WTC11 (cell line): ENCODE measurements around the gene SETD3. TPM values are rescaled to one million over a fixed set of nuclear protein-coding genes. Genes with fewer than 3 reads are reported as not detected.

ENCODE experiments used
- ATAC-seq: fragments of 200-7000 bp; cut with Tn5 transposase; 2 replicates; pipeline ENCODE4 v1.10.0; 2021; ENCODE audit warnings: mild to moderate bottlenecking, moderate library complexity
- CTCF ChIA-PET: fragments of 300-600 bp; sonication (Branson Sonifier 250); formaldehyde crosslinking; loops from one replicate; lab custom pipeline; 2021; ENCODE audit warnings: antibody characterized with exemption; lab: Charles Lee
- POLR2A ChIA-PET: fragments of 350-600 bp; sonication (Branson Sonifier 250); formaldehyde crosslinking; loops from one replicate; lab custom pipeline; 2021; ENCODE audit warnings: antibody characterized with exemption; lab: Charles Lee
- DNase-seq: peaks from one replicate; pipeline ENCODE4 v3.0.0; 2021; ENCODE audit warnings: low spot score
- H3K27ac Mint-ChIP-seq: 2 replicates; pipeline ENCODE4 v1.8.0; 2021; ENCODE audit warnings: mixed read lengths
- H3K27me3 Mint-ChIP-seq: 2 replicates; pipeline ENCODE4 v1.8.0; 2021; ENCODE audit warnings: low read depth, mild to moderate bottlenecking, moderate library complexity, mixed read lengths
- H3K36me3 Mint-ChIP-seq: 2 replicates; pipeline ENCODE4 v1.8.0; 2021; ENCODE audit warnings: mixed read lengths
- H3K4me1 Mint-ChIP-seq: 2 replicates; pipeline ENCODE4 v1.8.0; 2022; ENCODE audit warnings: mixed read lengths
- H3K4me3 Mint-ChIP-seq: 2 replicates; pipeline ENCODE4 v1.8.0; 2021; ENCODE audit warnings: mild to moderate bottlenecking, moderate library complexity, mixed read lengths
- H3K9me3 Mint-ChIP-seq: 2 replicates; pipeline ENCODE4 v1.8.0; 2021; ENCODE audit warnings: mixed read lengths
- AFF4 ChIP-seq: sonication (generic); formaldehyde crosslinking; IDR thresholded peaks from 2 replicates; pipeline ENCODE4 v1.8.1; 2023; ENCODE audit warnings: mild to moderate bottlenecking, missing genetic modification reagents, borderline replicate concordance
- ATF2 ChIP-seq: sonication (generic); formaldehyde crosslinking; IDR thresholded peaks from 2 replicates; pipeline ENCODE4 v1.8.1; 2022; ENCODE audit warnings: low read depth, missing genetic modification reagents, borderline replicate concordance
- CBFB ChIP-seq: sonication (generic); formaldehyde crosslinking; IDR thresholded peaks from 2 replicates; pipeline ENCODE4 v1.8.1; 2022; ENCODE audit warnings: mild to moderate bottlenecking, low read depth, missing genetic modification reagents
- CDX4 ChIP-seq: fragments of 250-450 bp; sonication (Bioruptor Pico); IDR thresholded peaks from 2 replicates; pipeline ENCODE4 v1.9.0; 2021; ENCODE audit warnings: moderate library complexity, mild to moderate bottlenecking, inconsistent platforms, borderline replicate concordance
- CTCF ChIP-seq: fragments of 200-600 bp; IDR thresholded peaks from 2 replicates; pipeline ENCODE4 v1.8.0; 2022; ENCODE audit warnings: antibody characterized with exemption
- ERG ChIP-seq: fragments of 250-450 bp; sonication (Bioruptor Pico); IDR thresholded peaks from 2 replicates; pipeline ENCODE4 v1.8.0; 2021; ENCODE audit warnings: mild to moderate bottlenecking
- ETV6 ChIP-seq: sonication (generic); formaldehyde crosslinking; IDR thresholded peaks from 2 replicates; pipeline ENCODE4 v1.8.1; 2022; ENCODE audit warnings: mild to moderate bottlenecking, missing genetic modification reagents
- KAT7 ChIP-seq: sonication (generic); formaldehyde crosslinking; IDR thresholded peaks from 2 replicates; pipeline ENCODE4 v1.8.1; 2023; ENCODE audit warnings: missing genetic modification reagents, mild to moderate bottlenecking, borderline replicate concordance
- NFE2L1 ChIP-seq: sonication (generic); formaldehyde crosslinking; IDR thresholded peaks from 2 replicates; pipeline ENCODE4 v1.8.1; 2023; ENCODE audit warnings: missing genetic modification reagents
- PRDM15 ChIP-seq: sonication (generic); formaldehyde crosslinking; IDR thresholded peaks from 2 replicates; pipeline ENCODE4 v1.8.0; 2022; ENCODE audit warnings: missing genetic modification reagents
- PREB ChIP-seq: sonication (generic); formaldehyde crosslinking; IDR thresholded peaks from 2 replicates; pipeline ENCODE4 v1.8.1; 2022; ENCODE audit warnings: mild to moderate bottlenecking, missing genetic modification reagents, moderate library complexity, borderline replicate concordance
- ZNF121 ChIP-seq: sonication (generic); formaldehyde crosslinking; IDR thresholded peaks from 2 replicates; pipeline ENCODE4 v1.8.0; 2023; ENCODE audit warnings: missing genetic modification reagents
- ZNF423 ChIP-seq: fragments of 250-450 bp; sonication (Bioruptor Pico); IDR thresholded peaks from 2 replicates; pipeline ENCODE4 v2.1.2; 2022; ENCODE audit warnings: mild to moderate bottlenecking, moderate library complexity
- total RNA-seq: library from RNA; stranded (reverse); gene quantifications from 3 replicates; pipeline ENCODE4 v1.2.3, GENCODE V29; 2021

The SETD3 gene
- total RNA-seq, 1 experiment from 2014 or later, result 53.1 TPM

GRCh38 chr14:99389174-99389826, 91.4 kb downstream of the SETD3 start:
- TF ChIP-seq PRDM15 (CRISPR knock-in tag) (no peak), PREB (CRISPR knock-in tag) (no peak), CDX4 (CRISPR knock-in tag) (no peak), KAT7 (CRISPR knock-in tag) (0 out of 2 replicates have a peak, but pooled peaks have one; percentile 42), CTCF (peak; percentile 73), ERG (CRISPR knock-in tag) (no peak), ZNF121 (CRISPR knock-in tag) (0 out of 2 replicates have a peak, but pooled peaks have one; percentile 12), ZNF423 (CRISPR knock-in tag) (peak; percentile 33; the same call in 1 of the 2 replicates)
- Mint-ChIP-seq H3K4me1 (peaks cover 29% of the 10 kb centered on the region), H3K36me3 (0 out of 2 replicates have a peak, but pooled peaks cover 4% of the 10 kb centered on the region), H3K27ac (no peak overlapping the region), H3K9me3 (peaks cover 11% of the 10 kb centered on the region), H3K27me3 (no peaks in the 10 kb centered on the region), H3K4me3 (no peak overlapping the region)
- DNase-seq (peak; percentile 79), ATAC-seq (peak; percentile 82)
- ChIA-PET POLR2A (no interaction called here), CTCF (interaction anchor here (0.6 to 12.4 kb wide), 40 partner anchors 8 to 440 kb away, joined by 3 to 416 read pairs (median 4); partner anchors contain the start of gene SETD3)

- no peak overlapping the region for H3K27ac Mint-ChIP-seq
- ATAC-seq, result no peak
- no peaks in the 10 kb centered on the region for H3K27me3 Mint-ChIP-seq
- ChIA-PET POLR2A (interaction anchor here (0.8 kb wide), 1 partner anchor 27 kb away, joined by 3 read pairs; no protein-coding TSS in a partner anchor), CTCF (interaction anchor here (0.7 to 12.4 kb wide), 19 partner anchors 9 to 353 kb away, joined by 3 to 416 read pairs (median 5); no protein-coding TSS in a partner anchor)
- peaks cover 29% of the 10 kb centered on the region for H3K4me1 Mint-ChIP-seq
- H3K4me3 Mint-ChIP-seq, result no peak overlapping the region
- H3K36me3 Mint-ChIP-seq, result 0 out of 2 replicates have a peak, but pooled peaks cover 4% of the 10 kb centered on the region
- DNase-seq, result no peak
- H3K9me3 Mint-ChIP-seq, result peaks cover 11% of the 10 kb centered on the region
- no peak for TF ChIP-seq ATF2 (CRISPR knock-in tag)
- TF ChIP-seq AFF4 (CRISPR knock-in tag), result no peak
- TF ChIP-seq NFE2L1 (CRISPR knock-in tag), result no peak
- TF ChIP-seq ETV6, result no peak
- no peak for TF ChIP-seq PRDM15 (CRISPR knock-in tag)
- TF ChIP-seq CBFB (CRISPR knock-in tag), result no peak
These were observed 92.4 kb downstream of the SETD3 start for GRCh38 chr14:99388286-99388685.
